Measurements from ENCODE around the gene TMX1.

TMX1 gene

GRCh38 chr14:51293149-51293911, 53.3 kb downstream of the TMX1 start:
- no peak for DNase-seq (ENCODE audit: low spot score)

- DNase-seq (ENCODE audit: low spot score), result no peak
Measured at GRCh38 chr14:51293912-51294389, 53.9 kb downstream of the TMX1 start.

- no peak for DNase-seq (ENCODE audit: low spot score)
Measured at GRCh38 chr14:51294951-51295525, 55.0 kb downstream of the TMX1 start.

GRCh38 chr14:51295646-51296263, 55.7 kb downstream of the TMX1 start:
- no peak for DNase-seq (ENCODE audit: low spot score)

GRCh38 chr14:51297066-51297465, 57.0 kb downstream of the TMX1 start:
- no peak for DNase-seq (ENCODE audit: low spot score)

- no peak for DNase-seq (ENCODE audit: low spot score)
Measured at GRCh38 chr14:51298895-51299294, 58.8 kb downstream of the TMX1 start.

GRCh38 chr14:51302295-51303030, 62.4 kb downstream of the TMX1 start:
- no peak for DNase-seq (ENCODE audit: low spot score)

- DNase-seq (ENCODE audit: low spot score), result no peak
Measured at GRCh38 chr14:51304438-51304837, 64.4 kb downstream of the TMX1 start.

- DNase-seq (ENCODE audit: low spot score), result no peak
Measured at GRCh38 chr14:51304941-51305340, 64.9 kb downstream of the TMX1 start.

GRCh38 chr14:51305751-51306150, 65.7 kb downstream of the TMX1 start:
- DNase-seq (ENCODE audit: low spot score), result no peak

All from left forelimb (tissue), 1 donor.